Left cardiac atrium (tissue), 4 donors: ENCODE data around the gene ARHGAP45. TPM values are rescaled to one million over a fixed set of nuclear protein-coding genes. Genes with fewer than 3 reads are reported as not detected.
A peak's percentile ranks its signal among the peaks of the same experiment; 100 is the strongest.

Experiments used
- ATAC-seq, 2 donors: fragments of 200-7000 bp; cut with Tn5 transposase; one replicate each; pipeline ENCODE4 v1.9.1; 2020; ENCODE audit warnings: mild to moderate bottlenecking in 2 of 2, moderate library complexity in 2 of 2
- DNase-seq: peaks from one replicate; pipeline ENCODE4 v3.0.0-alpha.2; 2020
- intact Hi-C, 2 donors: fragments of 100-400 bp; cut with DNase I; formaldehyde crosslinking; loops; one replicate each; pipeline versions ENCODE4 v1.14.1 to v1.15.1; 2022 to 2023
- total RNA-seq, 2 donors: library from RNA; stranded (reverse); fragmentation: NEBNext Ultra II Directional; extraction: Animal tissue kit (Norgen Biotek cat#: 25700); gene quantifications; one replicate each; pipeline ENCODE4 v1.2.1, GENCODE V29; 2021
- donor health status: DM: no; HTN: yes; CAD: no.
- donor health status: DM: no; HTN: yes; CAD: no; lungs with severe emphysema.
- donor health status: DM: yes; HTN: yes; CAD: no.
- donor health status: Dilated cardiomyopathy.

ARHGAP45 gene
- total RNA-seq, 2 donors from 2014 or later, result 10.6 to 12.6 TPM

DNA sequence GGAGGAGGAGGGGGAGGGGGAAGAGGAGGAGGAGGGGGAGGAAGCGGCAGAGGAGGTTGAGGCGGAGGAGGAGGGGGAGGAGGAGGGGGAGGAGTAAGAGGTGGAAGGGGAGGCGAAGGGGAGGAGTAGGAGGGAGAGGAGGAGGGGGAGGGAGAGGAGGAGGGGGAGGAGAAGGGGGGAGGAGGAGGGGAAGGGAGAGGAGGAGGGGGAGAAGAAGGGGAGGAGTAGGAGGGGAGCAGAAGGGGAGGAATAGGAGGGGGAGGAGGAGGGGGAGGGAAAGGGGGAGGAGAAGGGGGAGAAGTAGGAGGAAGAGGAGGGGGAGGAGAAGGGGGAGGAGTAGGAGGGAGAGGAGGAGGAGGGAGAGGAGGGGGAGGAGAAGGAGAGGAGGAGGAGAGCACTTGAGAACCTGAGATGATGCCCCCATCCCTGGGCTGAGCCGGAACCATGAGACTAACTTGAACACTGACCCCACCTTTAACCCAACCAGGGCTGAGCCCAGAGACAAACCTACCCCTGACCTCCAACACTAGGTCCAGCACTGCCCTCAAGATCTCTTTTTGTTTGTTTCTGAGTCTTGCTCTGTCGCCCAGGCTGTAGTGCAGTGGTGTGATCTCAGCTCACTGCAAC lies 14.5 kb upstream of the ARHGAP45 start:
- no peak for ATAC-seq

DNA sequence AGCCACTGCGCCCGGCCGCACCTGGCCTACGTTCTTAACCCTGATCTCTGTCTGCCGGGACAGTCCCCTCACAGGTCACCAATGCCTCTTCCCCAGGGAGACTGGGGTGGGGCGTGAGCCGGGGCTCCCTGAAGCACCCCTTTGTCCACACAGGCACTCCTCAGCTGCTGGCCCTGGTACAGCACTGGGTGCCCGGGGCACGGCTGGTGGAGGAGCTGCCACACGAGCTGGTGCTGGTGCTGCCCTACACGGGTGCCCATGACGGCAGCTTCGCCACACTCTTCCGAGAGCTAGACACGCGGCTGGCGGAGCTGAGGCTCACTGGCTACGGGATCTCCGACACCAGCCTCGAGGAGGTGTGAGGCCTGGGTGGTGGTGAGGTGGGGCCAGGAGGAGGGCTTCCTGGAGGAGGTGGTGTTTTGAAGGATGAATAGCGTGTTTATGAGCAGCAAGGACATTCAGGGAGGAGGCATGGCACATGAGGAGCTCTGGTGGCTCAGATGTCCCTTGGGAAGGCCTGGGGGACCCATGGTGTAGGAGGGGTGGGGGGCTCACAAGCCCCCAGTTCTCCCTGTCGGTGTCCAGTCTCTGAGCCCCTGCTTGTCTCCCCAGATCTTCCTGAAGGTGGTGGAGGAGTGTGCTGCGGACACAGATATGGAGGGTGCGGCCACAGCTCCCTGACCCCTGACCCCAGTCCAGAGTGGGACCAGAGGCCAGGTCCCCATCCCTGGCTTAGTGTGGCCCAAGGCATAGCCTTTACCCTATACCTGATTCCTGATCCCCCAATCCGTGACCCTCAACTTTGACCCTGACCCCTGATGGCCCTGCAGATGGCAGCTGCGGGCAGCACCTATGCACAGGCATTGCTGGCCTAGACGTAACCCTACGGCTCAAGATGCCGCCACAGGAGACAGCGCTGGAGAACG lies 13.5 kb upstream of the ARHGAP45 start:
- ATAC-seq, result no peak
- no peak for DNase-seq
- intact Hi-C loops, result no loop called here

More for the DNA sequence above, 14.5 kb upstream of the ARHGAP45 start:
- intact Hi-C loops, result no loop called here
- no peak for DNase-seq

DNA sequence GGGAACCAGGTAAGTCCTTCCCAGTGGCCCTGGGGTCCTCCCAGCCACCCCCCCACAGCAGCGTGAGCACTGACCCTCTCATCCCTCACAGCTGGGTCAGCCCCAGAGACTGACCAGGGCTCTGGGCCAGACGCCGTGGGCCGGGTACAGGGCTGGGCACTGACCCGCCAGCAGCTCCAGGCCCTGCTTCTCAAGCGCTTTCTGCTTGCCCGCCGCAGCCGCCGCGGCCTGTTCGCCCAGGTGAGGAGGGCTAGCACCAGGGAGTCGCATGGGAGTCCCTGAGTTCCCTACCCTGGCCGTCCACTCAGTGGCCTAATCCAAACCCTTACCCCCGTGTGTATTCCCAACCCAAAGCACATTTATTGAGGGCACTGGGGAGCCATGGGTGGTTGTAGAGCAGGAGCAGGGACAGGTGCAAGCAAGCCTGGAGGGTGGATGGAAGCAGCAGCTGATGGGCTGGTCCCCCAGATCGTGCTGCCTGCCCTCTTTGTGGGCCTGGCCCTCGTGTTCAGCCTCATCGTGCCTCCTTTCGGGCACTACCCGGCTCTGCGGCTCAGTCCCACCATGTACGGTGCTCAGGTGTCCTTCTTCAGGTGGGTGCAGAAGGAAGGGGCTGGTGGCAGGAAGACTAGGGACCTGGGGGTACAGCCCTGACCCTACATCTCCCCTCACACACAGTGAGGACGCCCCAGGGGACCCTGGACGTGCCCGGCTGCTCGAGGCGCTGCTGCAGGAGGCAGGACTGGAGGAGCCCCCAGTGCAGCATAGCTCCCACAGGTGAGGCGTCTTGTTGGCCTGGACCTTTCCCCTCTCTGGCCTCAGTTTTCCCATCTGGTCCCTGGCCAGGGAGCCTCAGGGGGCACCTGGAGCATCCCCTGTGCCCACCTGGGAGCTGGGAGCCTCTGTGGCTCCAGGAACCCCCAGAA lies 12.6 kb upstream of the ARHGAP45 start:
- intact Hi-C loops, result no loop called here
- peak in 1 of 2 donors; percentile 7 for ATAC-seq
- DNase-seq, result no peak

DNA sequence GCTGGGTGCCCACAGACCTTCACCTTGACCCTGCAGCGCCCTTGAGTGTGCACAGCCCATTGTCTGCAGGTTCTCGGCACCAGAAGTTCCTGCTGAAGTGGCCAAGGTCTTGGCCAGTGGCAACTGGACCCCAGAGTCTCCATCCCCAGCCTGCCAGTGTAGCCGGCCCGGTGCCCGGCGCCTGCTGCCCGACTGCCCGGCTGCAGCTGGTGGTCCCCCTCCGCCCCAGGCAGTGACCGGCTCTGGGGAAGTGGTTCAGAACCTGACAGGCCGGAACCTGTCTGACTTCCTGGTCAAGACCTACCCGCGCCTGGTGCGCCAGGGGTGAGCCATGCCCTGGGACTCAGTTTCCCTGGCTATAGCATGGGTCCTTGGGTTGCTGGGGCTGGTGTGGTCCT lies 11.9 kb upstream of the ARHGAP45 start:
- intact Hi-C loops, result no loop called here
- ATAC-seq (no peak), DNase-seq (no peak)

DNA sequence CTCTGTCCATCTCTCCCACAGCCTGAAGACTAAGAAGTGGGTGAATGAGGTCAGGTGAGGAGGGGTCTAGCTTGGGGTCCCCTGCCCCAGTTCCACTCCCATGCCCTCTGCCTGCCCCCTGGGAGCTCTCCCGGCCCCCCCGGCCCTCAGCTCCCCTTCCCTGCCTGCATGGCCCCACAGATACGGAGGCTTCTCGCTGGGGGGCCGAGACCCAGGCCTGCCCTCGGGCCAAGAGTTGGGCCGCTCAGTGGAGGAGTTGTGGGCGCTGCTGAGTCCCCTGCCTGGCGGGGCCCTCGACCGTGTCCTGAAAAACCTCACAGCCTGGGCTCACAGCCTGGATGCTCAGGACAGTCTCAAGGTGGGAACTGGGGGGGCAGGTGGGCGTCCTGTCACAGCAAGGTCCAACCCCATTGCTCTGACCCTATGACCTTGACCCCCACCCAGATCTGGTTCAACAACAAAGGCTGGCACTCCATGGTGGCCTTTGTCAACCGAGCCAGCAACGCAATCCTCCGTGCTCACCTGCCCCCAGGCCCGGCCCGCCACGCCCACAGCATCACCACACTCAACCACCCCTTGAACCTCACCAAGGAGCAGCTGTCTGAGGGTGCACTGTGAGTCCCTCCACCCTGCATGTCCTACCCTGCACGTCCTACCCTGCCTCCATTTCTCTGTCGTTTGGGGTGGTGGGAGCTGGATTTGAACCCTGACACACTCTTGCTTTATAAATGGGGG lies 10.9 kb upstream of the ARHGAP45 start:
- no peak for DNase-seq
- intact Hi-C loops, result no loop called here
- ATAC-seq, result no peak

DNA sequence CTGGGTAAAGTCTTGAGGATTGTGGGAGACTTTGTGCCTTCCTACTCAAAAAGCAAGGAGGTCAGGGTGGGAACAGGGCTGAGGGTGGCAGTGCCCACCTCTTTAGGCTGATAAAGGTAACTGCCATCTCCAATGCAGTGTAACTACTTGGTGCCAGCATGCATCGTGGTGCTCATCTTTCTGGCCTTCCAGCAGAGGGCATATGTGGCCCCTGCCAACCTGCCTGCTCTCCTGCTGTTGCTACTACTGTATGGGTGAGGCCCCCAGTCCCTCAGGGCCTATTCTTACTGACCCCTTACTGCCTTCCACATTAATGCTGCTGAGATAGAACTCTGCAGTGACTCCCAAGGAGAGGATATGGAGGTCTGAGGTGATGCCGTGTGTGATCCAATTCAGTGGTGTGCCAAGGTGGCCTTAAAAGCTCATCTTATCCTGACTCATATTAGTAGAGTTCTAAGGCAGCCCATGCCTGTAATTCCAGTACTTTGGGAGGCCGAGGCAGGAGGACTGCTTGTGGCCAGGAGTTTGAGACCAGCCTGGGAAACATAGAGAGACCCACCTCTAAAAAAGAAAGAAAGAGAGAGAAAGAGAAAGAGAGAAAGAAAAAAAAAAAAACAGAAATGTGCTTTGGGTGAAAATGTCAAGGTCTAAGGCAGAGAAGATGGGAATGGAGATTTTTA lies 9.7 kb upstream of the ARHGAP45 start:
- intact Hi-C loops, result no loop called here
- DNase-seq, result peak; percentile 9
- peak in 1 of 2 donors; percentile 27 for ATAC-seq

DNA sequence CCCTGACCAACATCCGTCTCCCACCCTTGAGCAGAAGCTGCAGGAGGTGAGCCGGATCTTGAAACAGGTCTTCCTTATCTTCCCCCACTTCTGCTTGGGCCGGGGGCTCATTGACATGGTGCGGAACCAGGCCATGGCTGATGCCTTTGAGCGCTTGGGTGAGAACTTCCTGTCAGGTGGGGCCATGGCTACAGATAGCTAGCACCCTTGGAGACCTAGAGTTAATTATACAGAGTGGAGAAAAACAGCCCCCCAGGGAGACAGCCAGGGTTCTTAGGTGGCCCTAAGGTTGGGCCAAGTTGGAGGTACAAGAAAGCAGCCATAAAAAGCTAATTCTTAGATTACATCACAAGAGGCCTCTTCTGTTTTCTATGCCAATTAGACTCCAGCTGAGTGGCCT lies 8.9 kb upstream of the ARHGAP45 start:
- intact Hi-C loops, result no loop called here
- no peak for ATAC-seq
- peak; percentile 10 for DNase-seq

DNA sequence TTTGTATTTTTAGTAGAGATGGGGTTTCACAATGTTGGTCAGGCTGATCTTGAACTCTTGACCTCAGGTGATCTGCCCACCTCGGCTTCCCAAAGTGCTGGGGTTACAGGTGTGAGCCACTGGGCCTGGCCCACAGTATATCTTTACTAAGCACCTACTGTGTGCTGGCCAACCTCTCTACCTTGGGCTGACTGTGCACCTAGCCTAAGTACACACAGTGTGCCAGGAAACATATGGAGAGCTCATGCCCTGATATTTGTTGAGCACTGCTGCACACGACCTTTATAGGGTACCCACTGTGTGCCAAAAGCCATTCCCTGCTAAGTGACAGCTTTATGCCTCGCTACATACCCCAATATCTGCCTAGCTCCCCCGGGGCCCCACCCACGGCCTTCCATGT lies 6.3 kb upstream of the ARHGAP45 start:
- DNase-seq (no peak), ATAC-seq (no peak)
- intact Hi-C loops, result no loop called here

DNA sequence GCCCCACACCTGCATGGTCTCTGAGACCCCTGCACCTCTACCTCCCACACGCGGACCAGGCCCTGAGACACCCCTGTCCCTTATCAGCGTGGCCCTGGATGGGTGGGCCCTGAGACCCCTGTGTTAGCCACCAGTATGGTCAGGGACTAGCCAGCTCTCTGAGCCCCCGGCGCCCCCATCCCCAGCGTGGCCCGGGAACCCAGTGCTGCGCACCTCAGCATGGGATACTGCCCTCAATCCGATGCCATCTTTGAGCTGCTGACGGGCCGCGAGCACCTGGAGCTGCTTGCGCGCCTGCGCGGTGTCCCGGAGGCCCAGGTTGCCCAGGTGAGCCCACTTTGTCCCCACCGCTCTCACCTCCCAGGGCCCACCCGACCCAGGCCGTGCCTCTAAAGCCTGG lies 5.0 kb upstream of the ARHGAP45 start:
- no peak for DNase-seq
- intact Hi-C loops, result no loop called here
- ATAC-seq, result no peak

DNA sequence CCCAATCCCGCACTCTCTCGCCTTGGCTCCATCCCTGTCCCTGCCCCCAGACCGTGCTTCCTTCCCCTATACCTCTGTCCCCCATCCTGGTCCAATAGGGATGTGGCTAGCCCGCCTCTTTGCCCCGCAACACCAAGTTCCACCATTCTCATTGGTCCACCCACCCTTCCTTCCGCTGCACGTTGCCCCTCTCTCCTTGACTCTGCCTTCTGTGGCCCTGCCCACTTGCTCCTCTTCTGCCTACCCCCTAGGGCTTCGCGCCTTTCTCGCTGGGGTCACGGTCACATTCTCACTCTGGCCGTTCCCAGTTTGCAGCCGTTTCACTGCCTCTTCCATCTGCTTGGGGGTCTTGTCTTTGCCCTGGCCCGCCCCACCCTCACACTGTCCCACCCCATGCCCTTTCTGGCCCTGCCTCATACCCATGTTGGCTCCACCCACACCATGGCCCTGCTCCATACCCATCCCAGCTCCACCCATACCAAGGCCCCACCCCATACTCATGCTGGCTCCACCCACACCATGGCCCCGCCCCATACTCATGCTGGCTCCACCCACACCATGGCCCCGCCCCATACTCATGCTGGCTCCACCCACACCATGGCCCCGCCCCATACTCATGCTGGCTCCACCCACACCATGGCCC lies 4.5 kb upstream of the ARHGAP45 start:
- ATAC-seq (no peak), DNase-seq (no peak)
- intact Hi-C loops, result no loop called here

DNA sequence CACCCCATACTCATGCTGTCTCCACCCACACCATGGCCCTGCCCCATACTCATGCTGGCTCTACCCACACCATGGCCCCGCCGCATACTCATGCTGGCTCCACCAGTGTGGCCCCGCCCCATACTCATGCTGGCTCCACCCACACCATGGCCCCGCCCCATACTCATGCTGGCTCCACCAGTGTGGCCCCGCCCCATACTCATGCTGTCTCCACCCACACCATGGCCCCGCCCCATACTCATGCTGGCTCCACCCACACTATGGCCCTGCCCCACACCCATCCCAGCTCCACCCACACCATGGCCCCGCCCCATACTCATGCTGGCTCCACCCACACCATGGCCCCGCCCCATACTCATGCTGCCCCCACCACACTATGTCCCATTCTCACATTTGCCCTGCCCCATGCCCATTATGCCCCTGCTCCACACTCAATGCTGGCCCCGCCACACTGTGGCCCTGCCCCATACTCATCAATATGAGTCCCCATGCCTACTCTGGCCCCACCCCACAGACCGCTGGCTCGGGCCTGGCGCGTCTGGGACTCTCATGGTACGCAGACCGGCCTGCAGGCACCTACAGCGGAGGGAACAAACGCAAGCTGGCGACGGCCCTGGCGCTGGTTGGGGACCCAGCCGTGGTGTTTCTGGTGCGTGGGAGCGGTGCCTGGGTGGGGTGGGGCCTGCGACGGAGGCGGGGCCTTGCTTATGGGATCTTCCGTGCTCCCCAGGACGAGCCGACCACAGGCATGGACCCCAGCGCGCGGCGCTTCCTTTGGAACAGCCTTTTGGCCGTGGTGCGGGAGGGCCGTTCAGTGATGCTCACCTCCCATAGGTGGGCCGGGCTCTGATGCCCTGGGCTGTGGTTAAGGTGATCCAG lies 3.7 kb upstream of the ARHGAP45 start:
- DNase-seq (no peak), ATAC-seq (no peak)
- intact Hi-C loops, result no loop called here

DNA sequence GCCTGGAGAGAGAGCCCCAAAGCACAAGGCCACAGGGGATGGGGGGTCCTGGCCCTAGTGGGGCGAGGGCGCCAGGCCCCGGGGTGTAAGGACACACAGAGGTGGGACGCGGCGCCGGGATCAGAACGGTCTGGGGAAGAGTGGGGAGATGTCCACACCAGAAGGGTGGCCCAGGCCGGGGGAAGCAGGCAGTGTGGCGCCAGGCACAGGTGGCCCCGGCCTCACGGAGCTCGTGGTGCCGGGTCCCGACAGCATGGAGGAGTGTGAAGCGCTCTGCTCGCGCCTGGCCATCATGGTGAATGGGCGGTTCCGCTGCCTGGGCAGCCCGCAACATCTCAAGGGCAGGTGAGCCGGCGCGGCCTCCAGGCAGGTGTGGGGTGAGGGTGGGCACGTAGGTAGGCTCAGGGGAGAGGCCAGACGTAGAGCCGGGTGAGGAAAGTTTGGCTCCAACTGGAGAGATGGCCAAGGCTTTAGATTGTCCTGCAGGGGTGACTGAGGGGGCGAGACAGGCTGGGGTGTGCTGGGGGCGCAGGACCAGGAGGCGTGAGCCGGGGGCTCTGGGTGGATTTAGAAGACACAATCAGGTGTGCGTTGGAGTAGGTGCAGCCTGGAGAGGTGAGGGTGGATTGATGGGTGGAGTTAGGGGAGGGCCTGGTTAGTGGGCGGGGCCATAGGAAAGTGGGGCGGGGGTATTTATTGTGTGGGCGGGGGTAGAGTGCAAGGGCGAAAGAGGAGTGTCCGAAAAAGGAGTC lies 2.9 kb upstream of the ARHGAP45 start:
- intact Hi-C loops, result no loop called here
- ATAC-seq (no peak), DNase-seq (no peak)

DNA sequence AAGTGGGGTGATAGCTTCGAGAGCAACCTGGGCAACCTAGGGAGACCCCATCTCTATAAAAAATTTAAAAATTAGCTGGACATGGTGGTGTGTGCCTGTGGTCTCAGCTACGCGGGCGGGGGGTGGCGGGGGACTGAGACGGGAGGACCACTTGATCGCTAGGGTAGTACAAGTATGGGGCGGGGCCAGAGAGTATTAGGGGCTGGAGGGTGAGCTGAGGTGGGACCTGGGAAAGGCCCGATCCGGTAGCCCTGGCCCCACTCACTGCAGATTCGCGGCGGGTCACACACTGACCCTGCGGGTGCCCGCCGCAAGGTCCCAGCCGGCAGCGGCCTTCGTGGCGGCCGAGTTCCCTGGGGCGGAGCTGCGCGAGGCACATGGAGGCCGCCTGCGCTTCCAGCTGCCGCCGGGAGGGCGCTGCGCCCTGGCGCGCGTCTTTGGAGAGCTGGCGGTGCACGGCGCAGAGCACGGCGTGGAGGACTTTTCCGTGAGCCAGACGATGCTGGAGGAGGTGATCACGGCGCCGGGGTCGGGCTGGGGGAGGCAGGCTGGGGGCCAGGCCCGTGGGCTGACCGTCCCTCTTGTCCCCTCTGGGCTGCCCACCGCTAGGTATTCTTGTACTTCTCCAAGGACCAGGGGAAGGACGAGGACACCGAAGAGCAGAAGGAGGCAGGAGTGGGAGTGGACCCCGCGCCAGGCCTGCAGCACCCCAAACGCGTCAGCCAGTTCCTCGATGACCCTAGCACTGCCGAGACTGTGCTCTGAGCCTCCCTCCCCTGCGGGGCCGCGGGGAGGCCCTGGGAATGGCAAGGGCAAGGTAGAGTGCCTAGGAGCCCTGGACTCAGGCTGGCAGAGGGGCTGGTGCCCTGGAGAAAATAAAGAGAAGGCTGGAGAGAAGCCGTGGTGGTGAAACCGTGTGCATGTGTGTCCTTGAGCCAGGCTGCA lies 2.0 kb upstream of the ARHGAP45 start:
- DNase-seq (peak; percentile 82), ATAC-seq (peak; percentile 54 to 67)
- intact Hi-C loops, result no loop called here

DNA sequence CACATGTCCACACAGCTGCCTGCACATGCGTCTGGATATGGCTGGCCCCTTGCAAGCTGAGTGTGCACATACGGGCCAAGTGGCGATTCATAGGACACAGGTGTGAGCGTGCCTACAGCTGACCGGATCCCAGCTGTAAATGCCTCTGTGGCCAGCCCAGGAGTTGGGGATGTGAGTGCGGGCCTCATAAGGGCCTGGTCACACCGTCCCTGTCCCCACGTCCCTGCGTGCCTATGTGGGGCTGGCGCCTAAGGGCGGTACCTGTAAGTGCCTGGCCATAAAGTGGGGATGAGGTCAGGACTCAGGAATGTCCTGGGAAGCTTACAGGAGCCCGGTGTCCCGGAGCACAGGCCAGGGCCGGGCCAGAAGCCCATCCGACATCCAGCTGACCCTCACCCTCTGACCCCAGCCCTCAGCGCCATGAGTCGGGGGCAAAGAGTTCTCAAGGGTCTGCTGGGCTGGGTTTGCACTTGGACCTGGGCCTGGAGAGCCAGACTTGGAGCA lies 1.3 kb upstream of the ARHGAP45 start:
- DNase-seq (no peak), ATAC-seq (no peak)
- intact Hi-C loops, result no loop called here

DNA sequence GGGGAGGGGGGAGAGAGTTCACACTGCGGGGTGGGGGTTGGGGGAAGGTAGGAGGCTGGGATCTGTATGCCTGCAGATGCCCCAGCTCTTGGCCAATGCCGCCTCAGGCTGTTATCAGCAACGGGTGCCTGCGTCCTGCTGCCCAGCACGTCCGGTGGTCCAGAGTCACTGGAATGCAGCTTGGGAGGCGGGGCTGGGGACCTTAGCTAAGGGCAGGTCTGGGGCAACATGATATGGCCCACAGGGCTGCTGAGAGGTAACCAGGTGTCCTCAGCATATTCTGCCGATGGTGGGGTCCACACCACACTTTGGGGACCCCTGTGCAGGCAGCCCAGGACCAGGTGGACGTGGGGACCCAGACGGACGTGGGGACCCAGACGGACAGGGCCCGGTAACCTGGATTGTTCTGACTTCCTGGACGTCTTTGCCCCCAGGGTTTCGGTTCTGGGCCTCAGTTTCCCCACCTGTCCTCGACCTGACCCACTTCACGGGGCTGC lies 668 bp upstream of the ARHGAP45 start:
- no peak for DNase-seq
- intact Hi-C loops, result no loop called here
- ATAC-seq, result no peak
